HG02884 (cell line): ENCODE results near the gene SERPINE2.
"Not testable (repeated sequence)": the region's sequence is repeated elsewhere in the genome, so short reads cannot be mapped to it uniquely, and the experiment has no call there.

ENCODE experiments used
- ATAC-seq: cut with Tn5 transposase; IDR thresholded peaks from one replicate; pipeline ENCODE4 v1.9.1; 2021; ENCODE audit warnings: mild to moderate bottlenecking, moderate library complexity; ENCODE audit not compliant: unreplicated experiment

The SERPINE2 gene

DNA sequence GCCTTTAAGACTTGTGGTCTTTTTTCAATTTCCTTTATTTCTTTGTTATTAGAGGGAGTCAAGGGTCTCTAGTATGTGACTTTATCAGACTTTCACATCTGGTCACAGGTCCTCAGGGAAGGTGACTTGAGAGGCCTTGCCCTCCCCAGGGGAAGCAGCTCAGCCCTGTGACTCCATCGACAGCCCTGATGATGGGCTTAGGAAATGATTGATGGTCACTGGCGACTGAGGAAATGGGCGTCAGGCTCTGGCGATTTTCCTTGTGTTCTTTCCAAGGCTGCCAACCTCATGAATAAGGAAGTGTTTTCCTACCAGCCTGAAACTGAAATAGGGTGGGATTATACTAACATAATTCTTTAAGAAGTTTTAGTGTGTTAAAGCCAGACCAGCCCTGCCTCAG is 21.1 kb downstream of the SERPINE2 start:
- no peak for ATAC-seq

DNA sequence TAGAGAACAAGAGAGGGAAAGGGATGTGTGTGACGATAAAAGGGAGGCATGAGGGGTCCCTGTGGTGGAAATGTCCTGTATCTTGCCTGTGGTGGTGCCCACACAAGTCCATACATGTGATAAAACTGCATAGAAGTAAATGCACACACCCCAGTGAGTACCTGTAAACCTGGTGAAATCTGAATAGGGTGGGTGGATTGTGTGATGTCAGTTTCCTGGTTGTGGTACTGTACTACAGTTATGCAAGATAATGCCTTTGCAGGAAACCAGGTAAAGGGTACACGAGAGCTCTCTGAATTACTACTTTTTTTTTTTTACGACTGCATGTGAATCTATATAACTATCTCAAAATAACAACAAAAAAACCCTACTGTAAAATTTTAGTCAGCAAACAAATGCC is 22.1 kb downstream of the SERPINE2 start:
- no peak for ATAC-seq

GRCh38 chr2:224014336-224014735 is 24.8 kb downstream of the SERPINE2 start:
- ATAC-seq, result no peak

- no peak for ATAC-seq
These were observed 27.2 kb downstream of the SERPINE2 start for GRCh38 chr2:224011837-224012236.

DNA sequence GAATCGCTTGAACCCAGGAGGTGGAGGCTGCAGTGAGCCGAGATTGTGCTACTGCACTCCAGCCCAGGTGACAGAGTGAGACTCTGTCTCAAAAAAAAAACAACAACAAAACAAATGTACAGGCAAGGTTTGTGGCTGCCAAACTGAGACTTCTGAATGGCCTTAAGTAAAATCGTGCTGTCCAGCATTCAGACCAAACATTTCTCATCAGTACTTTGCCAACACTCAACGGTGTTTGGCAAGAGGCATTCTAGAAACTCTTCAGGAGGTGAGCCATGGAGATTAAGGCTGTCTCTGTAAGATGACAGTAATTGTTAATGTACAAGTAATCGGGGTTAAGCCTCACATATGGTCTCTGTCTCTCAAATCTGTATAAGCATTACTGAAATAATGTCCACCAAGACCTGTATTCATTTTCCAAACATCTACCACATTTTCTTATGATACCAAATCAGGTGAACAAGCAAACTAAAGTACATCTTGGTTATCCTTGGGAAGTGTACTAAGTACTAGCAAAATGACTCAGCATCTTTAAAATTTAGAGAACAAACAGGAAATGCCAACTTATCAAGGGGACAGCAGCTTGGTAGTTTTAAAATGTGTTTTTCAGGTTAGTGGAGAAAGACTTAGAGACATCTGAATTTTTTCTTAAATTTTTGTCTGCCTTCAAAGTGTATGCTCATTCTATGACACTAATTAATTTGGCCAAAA is 29.3 kb downstream of the SERPINE2 start:
- ATAC-seq, result no peak

DNA sequence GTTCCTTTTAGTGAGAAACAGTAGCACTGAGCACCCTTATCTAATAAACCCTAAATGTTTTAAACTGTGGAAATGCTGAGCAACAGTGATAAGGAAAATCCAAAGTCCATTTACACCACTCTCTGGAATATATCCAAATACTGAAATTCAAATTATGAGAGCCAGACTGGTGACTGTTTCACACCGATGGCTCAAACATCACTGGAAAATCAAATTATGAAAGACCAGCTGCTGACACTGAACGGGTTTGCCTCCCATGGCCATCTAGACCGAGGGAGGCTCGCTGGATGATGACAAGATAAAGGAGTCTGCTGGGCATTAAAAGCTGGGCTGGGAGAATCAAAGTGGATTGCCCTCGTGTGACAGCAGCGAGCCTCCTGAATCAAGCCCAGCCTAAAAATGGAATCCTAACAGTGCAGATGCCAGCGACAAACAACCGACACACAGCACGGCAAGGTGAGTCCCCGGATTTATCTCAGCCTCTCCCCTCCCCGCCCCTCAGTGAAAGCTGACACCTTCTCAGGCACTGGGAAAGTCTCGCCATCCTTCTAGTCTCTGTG is 30.3 kb downstream of the SERPINE2 start:
- ATAC-seq, result no peak

DNA sequence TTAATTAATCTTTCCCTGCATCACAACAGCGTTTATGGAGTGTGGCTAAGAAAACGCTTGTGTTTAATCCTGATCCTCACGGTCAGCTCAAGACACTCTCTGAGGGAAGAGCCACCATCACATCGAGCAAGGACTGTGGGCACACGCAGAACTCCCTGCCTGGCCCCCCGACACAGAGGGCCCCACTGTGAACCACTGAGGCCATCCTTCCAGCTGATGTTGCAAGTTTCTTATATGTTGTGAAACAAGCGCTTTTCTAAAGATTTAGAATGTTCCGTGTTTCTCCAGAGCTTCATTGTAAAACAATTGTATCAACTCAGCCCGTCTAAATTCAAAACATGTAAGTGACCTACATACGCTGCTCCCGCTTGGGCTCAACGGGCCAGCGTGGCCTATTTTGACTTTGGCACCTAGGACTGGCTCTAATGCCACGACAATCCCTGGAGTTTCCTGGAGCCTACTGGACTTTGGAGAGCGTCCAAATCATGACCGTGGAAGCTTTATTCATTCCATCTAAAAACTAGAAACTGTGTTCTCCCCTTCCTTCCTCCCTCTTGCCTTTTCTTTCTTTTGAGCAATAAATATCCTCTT is 34.9 kb downstream of the SERPINE2 start:
- ATAC-seq, result no peak

- not testable (repeated sequence) for ATAC-seq
These were observed 38.4 kb downstream of the SERPINE2 start for GRCh38 chr2:224000662-224001061.

DNA sequence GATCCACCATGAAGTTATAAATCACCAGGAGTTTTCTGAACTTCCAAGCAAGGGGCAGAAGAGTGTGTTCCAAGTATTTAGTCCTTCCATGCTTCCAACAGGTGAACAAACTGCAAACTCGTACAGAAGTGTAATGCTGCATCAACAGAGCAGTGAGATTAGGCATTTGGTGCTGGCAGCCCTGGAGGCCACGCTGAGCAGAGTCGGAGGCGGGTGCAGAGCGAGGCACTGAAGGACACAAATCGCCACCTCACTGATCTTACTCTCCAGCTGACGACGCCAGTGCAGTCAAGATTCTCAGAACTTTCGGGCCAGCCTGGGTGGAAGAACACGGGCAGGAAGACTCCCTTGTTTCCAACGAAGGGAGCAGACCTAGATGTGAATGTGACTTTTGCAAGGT is 39.2 kb downstream of the SERPINE2 start:
- no peak for ATAC-seq

DNA sequence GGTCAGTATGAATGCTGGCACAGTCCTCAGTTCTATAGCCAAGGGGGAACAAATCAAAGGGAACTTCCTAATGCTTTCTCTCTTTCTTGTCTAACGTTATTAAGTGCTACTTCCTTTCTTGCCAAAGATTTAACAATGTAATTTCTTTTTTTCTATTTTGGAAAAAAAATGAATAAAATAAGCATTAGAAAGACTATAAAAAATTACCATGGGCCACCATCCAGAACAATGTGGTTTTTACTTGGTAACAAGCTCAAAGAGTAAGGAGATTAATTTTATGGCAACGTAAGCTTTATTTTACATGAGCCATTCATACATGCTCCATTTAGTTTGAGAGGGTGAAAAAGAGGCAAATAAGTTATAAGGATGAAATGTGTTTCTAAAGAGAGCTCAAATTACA is 40.1 kb downstream of the SERPINE2 start:
- ATAC-seq, result no peak

- no peak for ATAC-seq
These were observed 41.1 kb downstream of the SERPINE2 start for GRCh38 chr2:223997938-223998337.

DNA sequence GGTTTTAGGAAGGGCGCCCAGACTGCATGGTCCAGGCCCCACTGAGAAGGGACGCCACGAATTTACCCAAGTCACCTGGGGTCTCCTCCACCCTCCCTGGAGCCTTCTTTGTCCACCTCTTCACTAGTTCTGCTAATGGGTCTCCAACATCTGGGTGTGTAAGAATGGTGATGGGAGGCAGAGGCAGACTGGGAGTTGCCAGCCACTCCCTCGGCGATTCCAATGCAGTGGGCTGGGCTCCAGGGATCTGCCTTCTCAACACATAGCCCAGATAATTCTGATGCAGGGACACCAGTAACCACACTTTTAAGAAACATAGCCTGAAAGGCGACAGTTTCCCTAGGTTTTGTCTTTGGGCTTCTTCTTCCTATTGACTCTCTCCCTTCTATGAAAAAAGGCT is 42.7 kb downstream of the SERPINE2 start:
- ATAC-seq, result no peak

- no peak for ATAC-seq
These were observed 43.5 kb downstream of the SERPINE2 start for GRCh38 chr2:223995569-223995968.

DNA sequence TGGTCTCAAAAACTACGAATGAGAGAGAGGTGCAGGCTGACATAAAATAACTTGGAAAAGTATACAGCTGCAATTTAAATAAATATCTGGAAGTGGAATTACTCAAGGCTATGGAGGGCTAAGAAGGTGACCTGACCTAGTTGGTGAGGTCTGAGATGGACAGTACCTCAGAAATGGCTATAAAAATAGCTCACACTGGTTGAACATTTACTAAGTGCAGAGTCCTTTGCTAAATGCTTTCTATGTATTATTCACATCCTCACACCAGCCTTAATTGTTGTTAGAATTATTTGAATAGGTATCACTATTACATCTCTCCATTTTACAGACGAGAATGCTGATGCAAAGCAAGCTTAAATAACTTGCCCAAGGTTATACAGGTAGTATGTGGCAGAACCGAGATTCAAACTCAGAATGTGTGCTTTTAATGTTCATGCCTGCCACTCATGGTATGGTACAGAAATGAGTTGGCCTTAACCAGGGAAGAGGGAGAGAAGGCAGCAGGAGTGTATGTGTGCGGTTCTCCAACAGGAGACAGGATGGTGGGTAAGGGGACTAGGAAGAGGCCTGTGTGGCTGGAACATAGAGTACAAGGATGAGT is 44.4 kb downstream of the SERPINE2 start:
- no peak for ATAC-seq

GRCh38 chr2:223993634-223994232 is 45.4 kb downstream of the SERPINE2 start:
- ATAC-seq, result peak; percentile 83

GRCh38 chr2:223991611-223992010 is 47.5 kb downstream of the SERPINE2 start:
- no peak for ATAC-seq

GRCh38 chr2:223989856-223990232 is 49.2 kb downstream of the SERPINE2 start:
- no peak for ATAC-seq

DNA sequence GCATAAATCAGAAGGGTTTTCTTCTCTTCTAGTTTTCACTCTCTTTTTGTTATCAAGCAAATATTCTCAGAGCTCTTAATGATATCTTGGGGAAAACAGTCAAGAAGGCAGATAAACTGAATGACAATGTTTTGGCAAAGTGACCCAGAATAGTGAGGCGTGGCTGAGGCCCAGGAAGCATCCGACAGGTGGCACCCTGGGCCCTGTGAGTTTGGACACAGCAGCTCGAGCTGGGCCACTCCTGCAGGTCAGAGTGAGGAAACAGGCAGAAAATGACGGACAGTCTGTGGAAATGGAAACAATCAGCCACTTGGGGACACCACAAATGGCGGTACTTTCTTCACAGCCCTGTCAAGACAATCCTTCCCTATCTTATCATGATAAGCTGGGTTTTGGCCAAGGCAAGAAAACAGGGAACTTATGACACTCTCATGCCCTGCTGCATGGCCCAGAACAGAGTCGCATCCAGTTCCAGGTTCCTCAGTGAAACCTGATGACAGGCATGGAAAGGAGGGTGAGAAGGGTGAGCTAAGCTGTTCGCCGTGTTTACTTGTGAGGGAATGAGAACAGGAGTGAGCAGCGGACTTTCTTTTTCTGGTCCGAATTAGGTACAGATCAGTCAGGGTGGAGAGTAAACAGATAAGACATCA is 49.8 kb downstream of the SERPINE2 start:
- no peak for ATAC-seq

DNA sequence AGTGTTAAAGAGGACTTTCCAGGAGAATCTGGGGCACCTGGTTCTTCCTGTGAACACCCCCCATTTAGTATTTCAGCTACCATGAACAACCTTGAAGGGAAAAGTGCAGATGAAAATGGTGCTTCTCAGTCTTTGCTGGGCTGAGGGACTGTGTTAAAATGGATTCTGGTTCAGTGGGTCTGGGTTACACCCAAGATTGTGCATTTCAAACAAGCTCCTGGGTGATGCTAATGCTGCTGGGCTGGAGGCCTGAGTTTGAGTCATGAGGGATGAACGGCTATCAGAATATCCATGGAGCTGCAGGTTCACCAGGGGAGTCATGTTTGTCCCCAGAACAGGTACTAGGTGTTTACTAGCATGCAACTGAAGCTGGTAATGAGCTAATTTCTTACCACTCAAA is 57.8 kb downstream of the SERPINE2 start:
- ATAC-seq, result no peak

DNA sequence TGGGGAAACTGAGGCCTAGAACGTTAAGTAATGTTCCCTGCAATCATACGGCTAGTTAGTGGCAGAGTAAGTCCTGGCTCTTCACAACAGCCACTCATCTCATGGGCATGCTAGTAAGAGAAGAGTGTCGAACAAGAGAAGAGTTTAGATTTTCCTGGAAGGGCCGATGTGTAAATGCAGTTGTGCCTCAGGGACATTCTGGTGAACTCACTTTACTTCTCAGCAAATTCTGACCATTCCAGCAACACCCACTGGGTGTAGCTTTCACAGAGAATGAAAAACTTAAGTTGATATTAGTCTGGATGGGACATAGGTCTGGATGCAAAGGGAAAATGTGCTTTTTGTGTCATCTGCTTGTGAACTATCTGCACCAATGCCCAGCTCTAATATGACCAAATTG is 58.3 kb downstream of the SERPINE2 start:
- no peak for ATAC-seq

DNA sequence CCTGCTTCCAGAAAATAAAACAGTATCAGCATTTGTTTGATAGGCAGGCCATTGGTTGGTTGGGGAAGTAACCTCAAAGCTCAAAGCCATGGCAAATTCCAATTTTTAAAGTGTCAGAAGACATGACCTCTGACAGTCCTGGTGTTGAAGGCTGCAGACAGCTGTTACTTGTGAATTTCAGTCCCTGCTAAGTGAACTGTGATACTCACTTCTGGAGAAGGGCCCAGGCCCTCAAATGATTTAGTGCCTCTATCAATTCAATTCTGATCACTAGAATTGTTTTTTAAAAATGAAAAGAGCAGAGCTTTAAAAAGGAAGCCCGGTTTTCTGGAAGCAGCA is 58.7 kb downstream of the SERPINE2 start:
- ATAC-seq, result no peak
